NCI-H187 treated with DMSO at 0.1 percent for 48 hours (cell line): ENCODE data around the gene PHF21B.

Experiments used
- DNase-seq: peaks from one replicate; lab custom pipeline; 2025; lab: John Stamatoyannopoulos, UW

PHF21B gene

DNA sequence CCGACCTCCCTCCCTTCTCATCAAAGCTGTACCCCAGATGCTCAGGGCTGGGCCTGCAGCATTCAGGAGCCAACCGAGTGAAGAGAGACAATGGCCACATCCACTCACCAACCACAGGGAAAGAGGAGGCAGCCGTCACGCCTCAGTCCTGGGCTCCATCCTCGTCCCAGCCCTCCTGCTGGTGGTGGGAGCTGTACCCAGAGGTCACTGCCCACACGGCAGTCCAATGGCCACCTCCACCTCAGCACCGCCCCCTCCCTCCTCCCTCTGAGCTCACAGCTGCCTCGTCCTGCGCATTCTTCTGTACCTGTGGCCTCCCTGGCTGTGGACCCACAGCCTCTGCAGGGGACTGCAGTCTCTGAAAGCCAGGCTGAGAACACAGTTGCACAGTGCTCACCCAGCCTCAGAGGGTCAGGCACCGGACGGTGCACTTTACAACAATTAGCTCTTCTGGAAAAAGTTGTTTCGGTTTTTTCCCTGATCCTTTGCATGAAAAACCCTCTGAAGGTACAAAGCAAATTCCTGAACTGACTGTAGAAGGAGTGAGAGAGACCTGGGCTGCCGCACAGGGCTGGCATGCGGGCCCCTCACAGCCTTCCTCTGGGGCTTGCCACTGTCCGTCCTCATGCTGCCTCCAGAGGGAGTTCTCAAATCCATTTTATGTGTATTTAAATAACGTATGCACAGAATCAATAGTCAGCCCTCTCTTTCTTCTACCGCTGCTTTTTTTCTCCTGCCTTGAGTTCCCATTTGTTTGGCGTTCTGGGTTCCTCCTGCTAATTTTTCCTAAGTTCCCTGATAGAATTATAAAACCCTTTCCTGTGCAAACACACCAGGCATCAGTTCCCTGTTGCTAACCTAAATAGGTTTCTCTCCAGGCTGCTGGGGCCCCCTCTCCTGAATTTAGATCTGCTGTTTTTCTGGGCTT is 52.7 kb downstream of the PHF21B start:
- no peak for DNase-seq

DNA sequence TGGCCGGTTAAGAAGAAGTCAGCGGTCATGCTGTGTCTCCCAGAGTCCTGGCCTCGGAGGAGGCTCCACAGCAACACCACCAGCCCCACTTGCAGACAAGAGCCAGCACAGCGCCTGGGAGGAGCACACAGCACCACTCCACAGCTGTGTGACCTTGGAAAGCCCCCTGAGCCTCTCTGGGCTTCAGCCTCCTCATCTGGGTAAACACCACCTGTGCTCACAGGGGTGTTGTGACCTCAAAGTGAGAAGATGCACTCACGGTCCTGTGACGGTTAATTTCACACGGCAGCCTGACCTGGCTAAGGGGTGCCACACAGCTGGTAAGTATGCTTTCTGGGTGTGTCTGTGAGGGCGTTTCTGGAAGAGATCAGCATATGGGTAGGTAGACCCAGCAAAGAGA is 54.7 kb downstream of the PHF21B start:
- DNase-seq, result no peak

DNA sequence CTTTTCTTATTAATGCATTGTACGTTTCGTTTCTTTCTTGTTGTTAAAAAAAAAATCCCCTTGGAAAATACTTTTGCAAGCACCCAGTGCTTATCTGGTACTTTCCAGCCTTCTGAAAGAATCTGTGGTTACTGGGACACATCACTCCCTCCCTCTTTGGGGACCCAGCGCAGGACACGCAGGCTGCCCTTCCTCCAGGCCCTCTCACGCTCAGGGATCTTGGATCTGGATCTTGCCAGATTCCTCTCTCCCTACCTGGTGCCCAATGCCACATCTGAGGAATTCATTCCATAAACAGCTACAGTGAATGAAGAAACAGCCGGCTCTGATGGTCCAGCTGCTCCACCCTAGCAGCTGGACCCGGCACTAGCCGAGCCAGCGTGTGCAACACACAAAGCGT is 55.7 kb downstream of the PHF21B start:
- DNase-seq, result no peak

DNA sequence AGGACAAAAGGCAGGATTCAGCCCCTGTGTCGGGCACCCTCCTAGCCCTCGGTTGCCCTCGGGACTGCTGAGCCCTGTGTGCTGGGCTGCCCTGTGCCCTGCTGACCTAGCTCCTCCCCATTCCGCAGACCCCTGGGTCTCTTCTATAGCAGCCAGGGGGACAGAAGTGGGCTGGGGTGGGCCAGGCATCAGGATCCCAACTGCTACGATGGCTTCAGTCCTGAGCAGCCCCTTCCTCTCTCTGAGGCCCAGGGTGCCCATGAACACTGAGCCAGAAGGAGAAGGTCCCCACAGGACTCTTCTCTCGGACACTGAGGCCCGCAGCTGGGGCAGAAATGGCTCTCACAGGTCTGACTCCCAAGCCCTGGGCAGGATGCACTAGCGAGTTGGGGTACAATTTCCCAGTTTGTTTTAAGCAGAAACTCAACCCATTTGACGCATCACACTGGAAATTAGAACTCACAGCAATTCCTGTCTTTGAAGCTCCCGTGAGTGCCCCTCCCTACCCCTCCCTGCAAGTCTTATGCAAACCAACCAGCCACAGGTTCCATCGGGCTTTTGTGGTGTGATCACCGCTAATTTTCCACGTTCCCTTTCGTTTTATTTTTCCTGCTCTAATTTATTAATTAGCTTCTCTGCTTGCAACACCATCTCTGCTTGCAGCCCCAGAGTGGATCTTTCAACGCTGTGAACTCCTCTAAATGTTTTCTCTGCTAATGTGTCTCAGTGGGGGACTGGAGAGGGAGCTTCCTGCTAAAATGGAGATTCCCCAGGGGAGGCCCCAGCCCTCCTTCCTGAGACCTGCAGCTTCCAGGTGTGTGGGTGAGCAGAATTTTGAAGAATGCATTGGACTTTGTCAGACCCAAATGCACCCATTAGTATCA is 56.7 kb downstream of the PHF21B start:
- no peak for DNase-seq

DNA sequence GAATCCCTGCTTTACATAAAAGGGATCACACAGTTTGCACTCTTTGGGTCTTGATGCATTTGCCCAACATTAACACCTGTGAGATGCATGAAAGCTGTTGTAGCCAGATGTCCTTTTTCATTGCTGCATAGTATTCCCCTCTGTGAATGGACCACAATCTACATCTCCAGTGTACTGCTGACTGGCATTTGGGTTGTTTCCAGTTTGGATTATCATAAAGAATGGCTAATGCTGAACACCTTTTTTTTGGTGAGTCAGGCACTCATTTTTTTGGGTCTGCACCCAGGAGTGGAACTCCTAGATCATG is 58.3 kb downstream of the PHF21B start:
- no peak for DNase-seq

DNA sequence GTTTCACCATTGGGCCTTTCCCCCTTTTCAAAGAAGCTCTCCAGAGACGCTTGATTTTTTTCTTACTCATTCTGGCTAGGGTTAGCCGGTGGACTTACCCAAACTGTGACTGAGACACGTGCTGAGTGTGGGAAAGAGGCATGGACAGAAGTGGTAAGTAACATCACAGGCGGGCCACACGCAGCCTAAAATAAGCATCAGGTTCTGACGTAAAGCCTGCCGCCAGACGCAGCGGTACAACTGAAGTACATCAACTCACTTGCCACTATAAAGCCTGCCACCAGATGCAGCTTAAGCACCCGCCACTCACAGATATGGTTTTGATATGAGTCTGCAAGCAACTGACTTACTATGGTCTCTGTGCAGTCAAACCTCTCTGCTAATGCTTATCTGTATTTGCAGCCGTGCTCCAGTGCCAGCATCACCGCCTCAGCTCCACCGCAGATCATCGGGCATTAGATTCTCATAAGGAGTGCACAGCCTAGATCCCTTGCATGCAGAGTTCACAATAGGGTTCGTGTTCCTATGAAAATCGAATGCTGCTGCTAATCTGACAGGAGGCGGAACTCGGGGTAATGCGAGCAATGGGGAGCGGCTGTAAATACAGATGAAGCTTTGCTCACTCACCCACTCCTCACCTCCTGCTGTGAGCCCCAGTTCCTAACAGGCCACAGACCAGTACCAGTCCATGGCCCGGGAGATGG is 58.8 kb downstream of the PHF21B start:
- no peak for DNase-seq

DNA sequence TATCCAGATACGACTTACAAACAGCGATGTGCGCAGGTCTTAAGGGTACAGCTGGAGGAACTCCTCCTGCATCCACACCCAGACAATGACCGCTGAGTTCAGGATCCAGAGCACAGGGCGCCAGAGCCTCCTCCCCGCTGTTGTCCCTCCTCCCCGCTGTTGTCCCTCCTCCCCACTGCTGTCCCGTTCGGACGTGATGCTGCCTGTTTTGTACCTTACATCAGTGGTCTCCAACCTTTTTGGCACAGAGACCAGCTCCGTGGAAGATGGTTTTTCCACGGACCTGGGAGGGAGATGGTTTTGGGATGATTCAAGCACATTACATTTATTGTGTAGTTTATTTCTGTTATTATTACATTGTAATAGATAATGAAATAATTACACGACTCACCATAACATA is 62.0 kb downstream of the PHF21B start:
- no peak for DNase-seq

DNA sequence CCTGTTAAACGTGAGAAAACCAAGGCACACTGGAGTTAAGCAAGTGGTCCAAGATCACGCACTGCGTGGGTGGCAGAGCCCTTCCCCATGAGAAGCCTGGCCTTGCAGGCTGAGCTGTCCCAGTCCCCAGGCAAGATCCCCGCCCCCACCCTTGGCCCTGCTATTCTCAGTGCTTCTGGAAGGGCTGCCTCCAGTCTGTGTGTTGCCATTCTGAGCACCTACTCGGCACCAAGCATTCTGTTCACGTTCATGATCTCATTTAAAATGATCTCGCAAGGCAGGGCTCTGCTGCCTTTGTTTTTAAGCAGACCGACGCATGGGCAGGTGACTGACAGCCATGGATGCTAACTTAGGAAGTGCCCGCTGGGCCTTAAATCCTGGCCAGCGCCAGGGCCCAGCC is 62.8 kb downstream of the PHF21B start:
- no peak for DNase-seq

DNA sequence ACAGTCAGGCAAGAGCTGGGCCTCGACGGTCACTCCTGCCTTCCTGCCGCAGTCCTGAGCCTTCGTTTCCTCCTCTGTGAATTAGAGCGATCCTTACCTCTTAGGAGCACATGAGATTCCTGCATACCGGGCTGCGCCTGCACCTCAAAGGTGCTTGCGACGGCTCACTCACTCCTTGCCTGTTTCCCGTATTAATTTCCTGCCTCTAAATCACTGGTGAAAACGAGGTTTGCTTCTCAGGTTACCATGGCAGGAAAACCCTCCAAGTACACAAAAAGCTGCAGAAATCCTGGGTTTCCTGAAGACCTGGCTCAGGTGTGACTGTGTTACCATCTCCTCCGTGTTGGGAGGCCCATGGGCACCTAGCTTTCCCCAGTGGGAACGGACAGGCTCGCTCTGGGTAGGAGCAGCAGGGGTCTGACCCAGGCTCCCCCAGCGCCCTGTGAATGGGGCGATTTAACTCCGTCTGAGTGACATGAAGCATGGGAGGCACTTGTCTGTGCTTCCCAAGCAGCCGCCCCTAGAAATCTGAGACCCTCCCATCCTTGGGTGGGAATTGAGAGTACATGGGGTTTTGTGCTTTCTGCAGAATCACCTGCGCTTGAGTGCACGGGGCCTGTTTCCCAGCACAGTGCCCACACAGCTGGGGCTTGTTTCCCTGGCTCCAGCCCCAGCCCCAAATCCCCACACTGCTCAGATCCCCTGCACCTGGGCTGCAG is 64.8 kb downstream of the PHF21B start:
- DNase-seq, result no peak

DNA sequence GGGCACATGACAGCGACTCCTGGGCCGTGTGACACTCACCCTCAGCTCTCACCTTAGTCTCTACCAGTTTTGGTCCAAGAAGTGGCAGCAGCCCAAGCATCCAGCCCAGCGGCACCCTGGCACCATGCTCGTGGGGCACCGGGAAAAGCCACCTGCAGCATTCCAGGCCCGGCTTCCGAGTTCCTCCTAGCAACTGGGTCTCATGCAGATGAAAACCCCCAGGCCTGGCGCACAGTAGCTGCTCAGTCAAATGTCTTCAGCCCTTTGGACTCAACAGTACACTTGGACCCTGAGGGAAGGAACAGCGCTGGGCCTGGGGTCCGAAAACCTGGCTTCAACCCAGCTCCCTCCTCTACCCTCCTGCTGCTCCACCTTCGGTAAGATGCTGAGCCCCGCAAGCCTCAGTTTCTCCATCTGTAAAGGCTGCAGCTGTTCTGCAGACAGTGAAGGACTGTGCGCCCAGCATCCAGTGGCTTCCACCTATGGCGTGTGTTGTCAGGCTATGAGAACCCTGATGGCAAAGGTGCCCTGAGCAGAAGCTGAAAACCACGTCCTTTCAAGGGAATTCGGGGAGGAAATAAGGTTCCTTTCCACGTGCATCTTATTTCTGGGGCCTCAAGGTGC is 66.0 kb downstream of the PHF21B start:
- no peak for DNase-seq

DNA sequence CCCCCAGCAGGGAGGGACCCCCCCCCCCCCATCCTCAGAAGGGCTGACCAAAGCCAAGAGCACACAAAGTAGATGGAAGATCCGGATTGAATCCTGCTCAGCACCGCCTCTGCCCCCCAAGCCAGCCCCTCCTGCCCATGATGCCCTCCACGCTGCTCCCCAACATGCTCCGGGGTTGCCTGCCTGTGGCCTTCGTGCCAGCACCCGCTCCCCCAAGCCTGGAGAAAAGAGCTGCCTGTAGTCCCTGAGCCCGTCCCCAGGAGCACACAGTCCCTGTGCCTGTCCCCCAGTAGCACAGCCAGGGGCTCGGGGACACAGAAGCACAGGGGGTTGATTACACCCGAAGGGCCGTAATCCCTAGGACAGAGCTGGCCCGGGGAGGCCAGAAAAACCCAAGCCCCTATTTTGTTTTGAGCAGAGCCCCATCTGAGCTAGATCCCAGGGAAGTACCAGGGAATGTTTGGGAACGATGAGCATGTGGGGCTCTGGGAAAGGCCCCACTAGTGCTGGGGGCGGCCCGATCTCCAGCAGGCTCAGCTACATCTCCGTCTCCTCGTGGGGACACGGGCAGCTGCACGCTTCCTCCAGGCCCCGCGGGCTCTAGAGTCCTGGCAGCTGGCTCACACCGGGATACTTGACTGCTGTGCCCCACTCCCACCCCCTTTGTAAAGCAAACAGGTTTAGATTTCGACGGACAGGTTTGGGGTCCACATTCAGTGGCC is 66.7 kb downstream of the PHF21B start:
- no peak for DNase-seq

DNA sequence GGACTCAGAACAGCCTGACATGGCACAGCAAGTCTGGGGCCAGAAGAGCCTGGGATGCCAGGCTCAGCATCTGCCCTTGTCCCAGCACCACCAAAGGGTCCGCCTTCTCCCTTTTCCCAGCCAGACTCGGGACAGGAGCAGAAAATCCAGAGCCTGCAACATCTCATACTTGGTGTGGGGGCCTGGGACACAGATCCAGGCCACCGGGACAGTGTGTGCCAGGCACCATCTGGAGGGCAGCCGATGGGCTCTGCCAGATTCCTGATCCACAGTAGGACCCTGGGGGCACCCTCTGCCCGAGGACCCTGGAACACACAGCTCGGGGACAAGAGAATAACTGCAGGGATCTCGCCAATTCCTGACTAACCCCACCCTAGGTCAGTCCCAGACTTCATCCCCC is 67.7 kb downstream of the PHF21B start:
- DNase-seq, result no peak

DNA sequence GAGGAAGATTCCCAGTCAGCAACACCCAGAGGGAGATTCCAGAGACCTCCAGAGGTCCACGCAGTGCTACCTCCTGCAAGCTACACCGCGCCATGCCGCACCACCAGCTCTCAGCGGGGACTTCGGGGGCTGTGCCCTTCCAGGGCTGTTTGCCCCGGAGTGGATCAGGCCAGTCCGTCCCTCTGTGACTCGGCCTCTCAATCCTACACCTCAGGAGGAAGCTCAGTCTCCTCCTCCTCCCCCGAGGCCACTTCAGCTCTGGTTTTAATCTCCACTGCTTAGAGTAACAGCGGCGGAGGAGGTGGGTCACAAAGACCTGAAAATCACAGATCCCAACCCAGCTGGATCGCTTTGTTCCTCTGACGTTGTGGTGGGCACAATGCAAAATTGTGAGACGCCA is 68.6 kb downstream of the PHF21B start:
- DNase-seq, result no peak

DNA sequence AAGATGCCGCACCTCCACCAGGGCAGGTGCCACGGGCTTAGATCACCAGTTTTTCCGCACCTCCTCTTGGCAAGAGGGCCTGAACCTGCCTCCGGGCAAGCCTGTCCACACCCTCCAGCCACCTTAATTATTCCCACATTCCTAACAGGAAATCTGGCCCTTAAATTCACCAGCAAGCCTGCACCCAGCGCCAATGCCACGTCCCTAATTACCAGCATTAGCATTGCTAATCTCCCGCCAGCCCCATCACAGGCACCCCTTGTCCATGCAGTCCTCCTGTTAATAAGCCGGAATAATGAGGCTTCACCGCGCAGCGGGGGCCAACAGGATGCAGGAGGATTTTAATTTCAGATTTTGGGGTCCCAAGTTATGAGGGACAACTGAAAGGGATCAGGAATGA is 69.7 kb downstream of the PHF21B start:
- DNase-seq, result no peak

DNA sequence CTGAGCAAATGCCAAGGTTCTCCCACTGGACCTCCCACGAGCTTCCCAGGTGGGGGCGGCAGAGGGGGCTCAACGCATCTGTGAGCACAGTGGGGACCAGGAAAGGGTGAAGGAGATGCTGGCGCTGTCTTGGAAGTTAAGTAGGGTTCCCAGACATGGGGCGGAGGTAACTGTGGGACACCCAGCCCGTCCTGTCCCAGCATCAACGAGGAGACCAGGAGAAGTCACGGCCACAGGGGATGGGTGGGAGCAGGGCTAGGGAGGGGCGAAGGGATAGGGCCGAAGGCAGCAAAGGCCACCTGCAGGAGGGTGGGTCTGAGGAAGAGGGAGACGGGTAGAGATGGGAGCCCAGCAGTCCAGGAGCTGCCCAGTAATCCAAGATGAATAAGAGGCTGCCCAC is 70.4 kb downstream of the PHF21B start:
- no peak for DNase-seq

DNA sequence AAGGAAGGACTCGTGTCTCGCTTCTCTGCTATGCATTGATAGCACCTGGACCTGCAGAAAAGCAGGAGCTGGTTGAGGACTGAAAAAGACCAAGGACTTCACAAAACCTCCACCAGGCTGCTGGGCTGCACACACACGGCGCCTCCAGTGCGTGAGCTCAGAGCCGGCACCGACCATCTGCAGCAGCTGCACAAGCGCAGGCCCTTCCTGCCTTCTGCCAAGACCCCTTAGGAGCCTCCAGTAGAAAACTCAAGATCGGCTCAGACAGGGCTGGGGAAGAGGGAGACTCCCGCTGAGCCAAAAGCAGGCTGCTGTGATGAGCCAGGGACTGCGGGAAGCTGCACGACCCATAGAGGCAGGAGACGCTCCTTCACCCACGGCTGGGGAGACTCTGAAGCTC is 70.9 kb downstream of the PHF21B start:
- no peak for DNase-seq

DNA sequence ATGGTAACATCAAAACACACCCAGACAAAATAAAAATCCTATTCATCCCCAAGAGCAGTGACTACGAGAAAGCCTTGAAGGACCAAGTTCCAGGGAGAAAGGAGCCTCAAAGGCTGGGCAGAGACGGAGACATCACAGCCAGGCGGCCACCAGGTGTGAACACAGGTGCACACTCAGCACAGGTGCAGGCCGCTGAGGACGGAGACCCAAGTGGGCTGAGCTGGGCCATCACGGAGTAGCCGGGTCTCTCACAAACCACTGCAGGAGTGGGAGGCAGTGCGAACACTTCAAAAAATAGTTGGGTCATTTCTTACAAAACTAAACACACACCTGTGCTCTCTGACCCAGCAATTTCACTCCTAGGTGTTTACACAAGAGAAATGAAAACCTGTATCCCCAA is 72.6 kb downstream of the PHF21B start:
- no peak for DNase-seq

DNA sequence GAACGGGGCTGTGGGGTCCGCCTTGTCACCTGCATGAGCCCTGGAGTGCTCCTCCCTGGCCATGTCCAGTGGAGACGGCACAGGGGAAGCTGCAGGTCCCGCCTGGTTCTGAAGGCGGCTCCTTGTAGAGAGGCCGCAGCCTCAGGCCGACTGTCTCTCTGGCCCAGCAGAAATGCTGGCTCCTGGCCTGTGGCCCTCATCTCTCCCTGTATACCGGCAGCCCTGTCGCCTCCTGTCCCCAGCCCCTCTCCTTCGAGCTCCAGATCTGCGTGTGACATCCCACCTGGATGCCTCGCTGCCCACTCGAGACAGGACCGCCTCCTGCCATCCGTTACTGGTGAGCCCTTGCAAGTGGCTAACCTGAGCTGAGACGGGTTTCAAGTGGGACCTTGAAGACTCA is 73.6 kb downstream of the PHF21B start:
- DNase-seq, result no peak

DNA sequence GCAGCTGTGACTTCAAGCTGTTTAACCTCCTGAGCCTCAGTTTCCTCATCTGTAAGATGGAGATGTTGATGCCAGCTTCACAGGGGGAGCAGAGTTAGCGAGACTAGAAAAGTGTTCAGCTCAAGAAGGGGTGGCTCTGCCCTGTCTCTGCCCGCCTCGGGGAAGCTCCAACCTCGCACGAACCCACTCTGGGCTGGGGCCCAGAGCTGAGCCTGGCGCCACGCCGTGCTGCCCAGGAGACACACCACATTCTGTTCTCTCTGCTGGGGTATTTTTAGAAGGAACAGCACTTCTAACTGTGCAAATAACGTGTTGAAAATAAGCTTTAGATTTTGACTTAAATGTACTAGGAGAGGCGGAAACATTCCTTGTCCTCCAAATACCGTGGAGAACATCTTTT is 74.1 kb downstream of the PHF21B start:
- DNase-seq, result no peak

DNA sequence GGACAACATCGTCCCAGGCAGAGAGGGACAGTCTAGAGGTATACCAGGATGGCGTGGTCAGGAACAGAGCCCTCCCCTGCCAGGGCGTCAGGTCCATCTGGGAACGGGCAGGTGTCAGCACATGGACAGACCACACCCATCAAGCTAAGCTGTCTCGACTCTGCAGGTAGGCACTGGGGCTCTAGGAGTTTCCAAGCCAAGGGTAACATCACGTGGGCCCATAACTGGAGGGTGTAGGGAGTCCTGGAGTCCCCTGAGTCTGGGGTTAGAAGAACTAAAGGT is 75.4 kb downstream of the PHF21B start:
- DNase-seq, result no peak
